ENCODE data around the gene GARIN5B. TPM values are rescaled to one million over a fixed set of nuclear protein-coding genes. Genes with fewer than 3 reads are reported as not detected.
A peak's percentile ranks its signal among the peaks of the same experiment; 100 is the strongest.

The GARIN5B gene
- total and polyA plus RNA-seq, 12 donors, result not detected

DNA sequence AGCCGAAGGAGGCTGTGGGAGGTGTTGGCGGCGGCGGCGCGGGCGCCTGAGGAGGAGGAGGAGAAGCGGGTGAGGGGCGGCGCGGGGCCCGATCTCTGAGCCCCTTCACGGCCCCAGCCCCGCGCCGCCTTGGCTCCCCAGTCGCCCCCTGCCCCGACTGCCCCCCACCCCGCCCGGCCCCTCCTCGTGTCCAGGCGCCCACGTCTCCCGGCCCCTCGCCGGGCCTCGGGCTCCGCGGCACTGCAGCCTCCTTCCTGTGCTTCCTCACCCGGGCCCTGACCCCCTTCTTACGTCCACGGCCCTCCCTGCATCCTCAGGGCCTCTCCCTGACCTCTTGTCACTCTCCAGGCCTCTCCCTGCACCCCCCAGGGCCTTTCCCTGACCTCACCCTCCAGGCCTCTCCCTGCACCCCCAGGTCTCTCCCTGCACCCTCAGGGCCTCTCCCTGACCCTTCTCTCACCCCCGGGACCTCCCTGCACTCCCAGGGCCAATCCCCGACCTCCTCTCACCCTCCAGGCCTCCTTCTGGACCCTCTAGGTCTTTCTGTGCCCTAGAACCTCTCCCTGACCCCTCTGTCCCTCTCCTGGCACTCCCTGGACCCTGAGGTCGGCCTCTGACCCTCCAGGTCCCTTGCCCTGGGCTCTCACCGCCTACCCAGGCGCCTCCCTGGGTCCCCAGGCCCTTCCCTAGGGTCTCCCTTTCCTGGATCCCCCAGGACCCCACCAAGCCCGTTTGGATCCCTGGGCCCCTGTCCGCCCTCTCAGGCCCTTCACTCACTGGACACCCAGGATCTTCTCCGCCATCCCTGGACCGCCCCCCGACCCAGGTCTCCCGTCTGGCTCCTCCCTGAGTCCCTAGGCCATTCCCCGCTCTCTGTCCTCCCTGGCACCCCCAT, 22.9 kb downstream of the GARIN5B start:
- Histone ChIP-seq H3K4me1 (replicated peaks in 1 of 2) (peaks cover 14 to 15% of the 10 kb centered on the region in 2 donors), H3K4me3 (peak overlapping the region; percentile 54 to 83 (median 68)), H3K27ac (peak overlapping the region in 4 of 5 donors; percentile 65 to 92 (median 73)), H3K27me3 (no peaks in the 10 kb centered on the region), H3K36me3 (replicated peaks in 1 of 2) (peaks cover 0 to 21% of the 10 kb centered on the region in 2 donors), H3K9me3 (replicated peaks in 1 of 3) (no peaks in the 10 kb centered on the region)
- 5 to 9% (median 5%) methylated on average over 15 to 41 of the region's 44 CpGs for WGBS, 4 donors
- DNase-seq, result peak in 5 of 7 donors; percentile 34 to 63 (median 53)
- intact Hi-C loops (cut with DNase I), result no loop called here
- TF ChIP-seq POLR2A (IDR thresholded peaks at IDR 0.05), result peak in 1 of 2 donors; percentile 89
- TF ChIP-seq CTCF (IDR thresholded peaks at IDR 0.05), result no peak

GRCh38 chr19:55339105-55339888, 23.8 kb downstream of the GARIN5B start, which contains the start of gene KMT5C:
Gene KMT5C, plus strand, starts transcription at chr19:55339876. Its CDS starts 2,061 bp downstream, at chr19:55341937.
- H3K27ac ChIP-seq, result peak within 1 kb of the TSS; percentile 44 to 97 (median 74)
- peak within 1 kb of the TSS; percentile 54 to 83 (median 68) for H3K4me3 ChIP-seq
- H3K9me3 ChIP-seq (replicated peaks in 1 of 3), result no peaks in the 10 kb centered on the region
- H3K27me3 ChIP-seq, result no peaks in the 10 kb centered on the region
- peak in 5 of 6 experiments; percentile 37 to 66 (median 53) for TF ChIP-seq CTCF (IDR thresholded peaks at IDR 0.05)
- peak in 1 of 2 donors; percentile 96 for TF ChIP-seq POLR2A (IDR thresholded peaks at IDR 0.05)
- intact Hi-C loops (cut with DNase I), result no loop called here
- DNase-seq, result peak; percentile 100
- H3K4me1 ChIP-seq (replicated peaks in 1 of 2), result peaks cover 14 to 15% of the 10 kb centered on the region in 2 donors
- whole genome bisulfite sequencing, 4 donors, result 0 to 1% (median 0%) methylated on average over 24 to 63 of the region's 63 CpGs
- peaks cover 0 to 21% of the 10 kb centered on the region in 2 donors for H3K36me3 ChIP-seq (replicated peaks in 1 of 2)

- intact Hi-C loops (cut with DNase I), result no loop called here
- 71 to 83% (median 76%) methylated on average over 7 of the region's 7 CpGs for WGBS, 4 donors
These were observed 27.0 kb downstream of the GARIN5B start for GRCh38 chr19:55336101-55336500.

More at GRCh38 chr19:55336101-55336500, 27.0 kb downstream of the GARIN5B start:
- Histone ChIP-seq H3K27ac (no peak overlapping the region), H3K27me3 (peaks cover 3% of the 10 kb centered on the region), H3K4me1 (replicated peaks in 1 of 2) (peaks cover 8 to 11% of the 10 kb centered on the region in 2 donors), H3K4me3 (no peak overlapping the region), H3K36me3 (replicated peaks in 1 of 2) (no peaks in the 10 kb centered on the region), H3K9me3 (replicated peaks in 1 of 3) (no peaks in the 10 kb centered on the region)
- no peak for DNase-seq
- no peak for TF ChIP-seq CTCF (IDR thresholded peaks at IDR 0.05)
- TF ChIP-seq POLR2A (IDR thresholded peaks at IDR 0.05), result no peak

Measured in adrenal gland (tissue), 12 donors.